Stimulated activated CD4-positive, alpha-beta T cell treated with anti-CD3 and anti-CD28 coated beads, Interleukin-15, amount 100 ng/mL, for 1 hour (primary cell): ENCODE measurements around the gene BPIFB3.

Source experiments
- DNase-seq, 2 donors: peaks; one replicate each; pipeline ENCODE4 v3.0.0-alpha.2; 2020; ENCODE audit warnings: low read depth in 1 of 2, low spot score in 1 of 2

BPIFB3 gene, protein sequence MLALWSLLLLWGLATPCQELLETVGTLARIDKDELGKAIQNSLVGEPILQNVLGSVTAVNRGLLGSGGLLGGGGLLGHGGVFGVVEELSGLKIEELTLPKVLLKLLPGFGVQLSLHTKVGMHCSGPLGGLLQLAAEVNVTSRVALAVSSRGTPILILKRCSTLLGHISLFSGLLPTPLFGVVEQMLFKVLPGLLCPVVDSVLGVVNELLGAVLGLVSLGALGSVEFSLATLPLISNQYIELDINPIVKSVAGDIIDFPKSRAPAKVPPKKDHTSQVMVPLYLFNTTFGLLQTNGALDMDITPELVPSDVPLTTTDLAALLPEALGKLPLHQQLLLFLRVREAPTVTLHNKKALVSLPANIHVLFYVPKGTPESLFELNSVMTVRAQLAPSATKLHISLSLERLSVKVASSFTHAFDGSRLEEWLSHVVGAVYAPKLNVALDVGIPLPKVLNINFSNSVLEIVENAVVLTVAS

DNA sequence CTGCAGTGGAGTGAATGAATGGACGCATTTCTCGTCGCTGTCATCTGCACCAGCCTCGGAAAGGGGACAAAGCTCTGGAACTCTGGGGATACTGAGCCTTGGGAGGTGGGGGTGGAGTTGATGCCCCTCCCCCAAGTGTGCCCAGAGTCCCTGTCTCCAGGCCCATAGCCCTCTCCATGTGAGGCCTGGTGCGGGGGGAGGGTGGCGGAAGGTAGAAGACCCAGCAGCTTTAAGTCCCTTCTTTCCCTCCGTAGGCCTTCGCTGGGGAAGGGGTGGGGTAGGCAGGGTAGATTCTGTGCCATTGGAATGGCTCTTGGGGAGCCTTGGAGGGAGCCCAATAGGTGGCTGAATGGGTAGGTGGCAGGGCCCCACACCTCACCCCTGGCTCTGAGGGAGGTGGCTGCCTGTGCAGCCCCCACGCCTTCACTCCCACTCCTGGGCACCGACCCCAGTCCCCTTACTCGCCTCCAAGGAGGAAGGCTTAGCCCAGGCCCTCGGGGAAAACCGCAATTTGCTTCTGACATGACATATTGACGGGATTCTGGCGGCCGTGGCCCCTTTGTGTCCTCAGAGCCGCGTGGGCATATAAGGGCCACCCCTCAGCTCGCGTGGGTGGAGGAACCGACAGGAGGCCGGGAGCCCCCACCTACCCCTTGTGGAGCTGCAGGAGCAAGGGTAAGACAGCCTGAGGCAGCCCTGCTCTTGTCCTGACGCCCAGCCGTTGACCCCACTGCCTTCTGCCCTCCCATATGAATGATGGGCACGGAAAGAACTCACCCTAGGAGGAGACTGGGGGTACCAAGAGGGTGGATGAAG is at the start of gene BPIFB3:
TSS of gene BPIFB3 (plus strand) at position 613 of the 816 bp plus-strand sequence. CDS start 1,533 bp downstream, outside the sequence.
- DNase-seq, result no peak

DNA sequence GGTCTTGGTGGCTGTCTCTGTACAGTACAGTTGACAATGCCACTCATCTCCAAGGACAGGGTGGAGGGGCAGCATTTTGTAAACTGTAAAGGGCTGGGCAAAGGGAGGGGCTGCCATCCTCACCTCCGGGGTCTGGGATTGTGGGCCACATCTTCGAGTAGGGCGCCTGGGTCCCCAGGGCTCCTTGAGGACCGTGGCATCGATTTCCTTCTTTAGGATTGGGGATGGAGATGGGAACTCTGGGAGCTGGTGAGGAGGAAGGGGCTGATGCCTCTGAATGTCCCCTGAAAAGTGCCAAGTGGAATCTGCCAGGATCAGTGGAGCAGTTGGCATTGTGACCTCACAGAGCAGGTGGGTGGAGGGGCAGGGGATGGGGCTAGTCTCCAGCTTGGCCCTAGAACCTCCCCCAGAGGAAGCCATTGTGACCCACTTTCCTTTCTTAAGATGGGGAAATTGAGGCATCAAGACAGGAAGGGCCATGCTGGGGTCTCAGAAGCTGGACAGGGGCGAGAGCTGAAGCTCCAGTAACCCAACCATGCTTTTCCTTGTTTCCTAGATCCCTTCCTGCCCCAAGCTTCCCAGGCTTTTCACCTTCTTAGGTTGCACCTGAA is 49.5 kb upstream of the BPIFB3 start, which contains the start of gene SUN5:
TSS of gene SUN5 (minus strand) at position 293 of the 611 bp plus-strand sequence. CDS start at position 200, 93 bp downstream.
- DNase-seq, result no peak

DNA sequence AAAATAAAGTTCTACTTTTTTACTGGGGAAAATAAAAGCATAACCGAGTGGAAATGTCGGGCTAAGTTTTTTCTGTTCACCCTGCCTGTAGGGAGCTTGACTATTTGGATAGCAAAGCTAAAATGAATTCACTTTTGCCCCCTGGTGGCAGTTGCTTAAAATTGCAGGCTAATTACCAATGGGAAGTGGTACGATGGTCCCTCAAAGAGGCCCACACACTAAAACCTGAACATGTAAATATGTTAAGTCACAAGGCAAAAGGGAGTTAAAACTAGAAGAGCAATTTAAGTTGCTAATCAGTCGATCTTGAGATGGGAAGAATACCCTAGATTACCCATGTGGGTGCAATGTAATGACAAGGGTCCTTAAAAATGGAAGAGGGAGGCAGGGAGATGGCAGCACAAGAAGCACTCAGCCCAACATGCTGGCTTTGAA is 48.6 kb upstream of the BPIFB3 start:
- no peak for DNase-seq

DNA sequence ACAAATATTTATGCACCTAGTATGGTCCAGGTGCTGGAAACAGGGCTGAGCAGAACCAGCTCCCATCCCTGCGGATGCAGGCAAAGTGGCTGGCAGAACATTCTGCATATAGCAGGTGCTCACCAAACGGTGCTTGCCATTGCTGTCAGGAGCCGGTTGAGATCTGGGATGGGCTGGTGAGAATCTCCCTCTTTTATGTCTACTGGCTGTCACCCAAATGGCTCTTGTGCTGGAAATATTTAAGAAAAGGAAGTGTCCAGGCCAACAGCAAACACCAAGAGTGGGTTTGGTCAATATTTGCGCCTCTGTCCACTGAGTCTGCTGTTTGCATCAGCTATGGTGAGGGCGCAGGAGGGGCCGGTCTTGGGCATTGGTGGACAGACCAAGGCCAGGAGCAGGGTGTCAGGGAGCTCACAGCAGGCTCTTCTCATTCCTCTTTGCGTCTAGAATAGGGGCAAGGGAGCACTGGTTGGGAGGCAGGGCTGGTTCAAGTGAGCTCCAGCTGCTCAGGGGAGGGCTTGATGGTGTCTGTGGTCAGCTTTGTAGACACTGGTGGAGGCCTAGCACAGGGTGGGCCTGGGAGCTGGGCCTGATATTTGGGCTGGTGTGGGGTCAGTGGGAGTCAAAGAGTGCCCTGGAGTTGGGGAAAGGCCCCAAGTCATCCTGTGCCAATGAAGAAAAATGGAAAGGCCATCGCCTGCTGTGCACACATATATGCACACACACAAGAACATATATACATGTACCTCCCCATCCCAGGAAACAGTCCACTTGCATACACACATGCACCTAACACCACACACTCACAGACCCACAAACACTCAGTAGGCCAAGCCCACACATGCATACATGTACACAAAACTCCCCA is 47.6 kb upstream of the BPIFB3 start:
- DNase-seq, result no peak

DNA sequence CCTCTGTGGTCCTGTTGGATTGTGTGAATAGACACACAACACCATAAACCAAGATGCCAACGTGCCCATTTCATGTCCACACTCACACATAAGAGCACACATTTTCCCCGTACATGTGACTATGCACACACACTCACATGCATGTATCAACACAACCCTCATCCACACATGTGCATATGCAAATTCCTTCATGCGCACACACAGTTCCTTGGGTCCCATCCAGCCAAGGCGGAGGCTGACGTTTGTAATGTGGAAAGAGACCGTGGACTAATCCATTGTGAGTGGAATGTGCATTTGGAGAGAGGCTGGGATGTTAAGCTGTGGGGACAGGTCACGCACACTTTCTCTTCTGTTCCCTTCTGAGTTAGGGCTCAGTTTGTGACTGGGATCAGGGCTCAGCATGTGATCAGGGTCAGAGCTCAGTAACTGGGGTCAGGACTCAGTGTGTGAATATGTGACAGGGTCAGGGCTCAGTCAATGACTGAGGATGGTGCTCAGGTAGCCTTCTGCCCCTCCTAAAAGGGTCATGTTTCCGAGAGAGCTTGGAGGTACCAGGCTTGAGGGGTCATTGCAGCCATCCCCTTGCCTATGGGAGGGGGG is 46.8 kb upstream of the BPIFB3 start:
- no peak for DNase-seq

DNA sequence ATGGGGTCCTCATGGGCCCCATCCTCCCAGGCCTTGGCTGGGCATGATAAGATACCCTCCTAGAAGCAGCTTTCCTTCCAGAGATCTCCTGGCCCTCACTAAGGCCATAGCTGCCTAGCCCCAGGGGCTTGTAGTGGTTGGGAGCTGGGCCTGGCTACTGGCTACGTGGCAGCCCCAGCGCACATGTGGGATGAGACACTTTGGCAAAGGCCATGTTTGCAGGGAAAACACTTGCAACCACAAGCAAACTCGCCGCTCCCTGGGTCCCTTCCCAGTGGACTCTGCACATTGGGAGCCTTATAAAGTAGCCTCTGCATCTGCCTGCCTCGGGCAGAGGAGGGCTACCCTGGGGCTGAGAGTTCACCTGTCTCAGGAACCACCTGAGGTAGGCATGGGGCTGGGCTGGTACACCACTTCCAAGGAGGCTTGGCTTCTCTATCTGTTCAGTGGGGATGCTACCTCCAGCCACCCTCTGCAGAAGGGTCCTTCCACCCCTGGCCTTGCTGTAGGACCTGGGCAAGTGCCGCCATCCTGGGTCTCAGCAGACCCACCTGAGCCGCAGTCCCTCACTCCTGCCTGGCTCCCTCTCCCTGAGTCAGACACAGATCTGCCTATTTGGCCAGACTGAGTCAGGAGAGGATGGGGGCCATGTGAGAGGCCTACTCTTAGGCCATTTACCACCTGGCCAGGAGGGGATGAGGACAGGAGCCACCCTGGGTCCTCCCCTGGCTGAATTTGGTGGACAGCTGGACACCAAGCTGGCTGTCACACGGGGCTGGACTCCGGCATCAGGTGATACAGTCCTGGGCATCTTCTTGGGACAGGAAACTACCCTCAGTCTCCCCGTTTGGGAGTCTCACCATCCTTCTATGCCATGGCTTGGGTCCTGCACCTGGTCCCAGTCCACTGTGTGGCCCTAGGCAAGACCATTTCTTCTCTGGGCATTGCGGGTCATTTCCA is 46.0 kb upstream of the BPIFB3 start, which contains the start of gene BPIFB2:
TSS of gene BPIFB2 (plus strand) at position 329 of the 960 bp plus-strand sequence. CDS start 871 bp downstream, outside the sequence.
- DNase-seq, result no peak

DNA sequence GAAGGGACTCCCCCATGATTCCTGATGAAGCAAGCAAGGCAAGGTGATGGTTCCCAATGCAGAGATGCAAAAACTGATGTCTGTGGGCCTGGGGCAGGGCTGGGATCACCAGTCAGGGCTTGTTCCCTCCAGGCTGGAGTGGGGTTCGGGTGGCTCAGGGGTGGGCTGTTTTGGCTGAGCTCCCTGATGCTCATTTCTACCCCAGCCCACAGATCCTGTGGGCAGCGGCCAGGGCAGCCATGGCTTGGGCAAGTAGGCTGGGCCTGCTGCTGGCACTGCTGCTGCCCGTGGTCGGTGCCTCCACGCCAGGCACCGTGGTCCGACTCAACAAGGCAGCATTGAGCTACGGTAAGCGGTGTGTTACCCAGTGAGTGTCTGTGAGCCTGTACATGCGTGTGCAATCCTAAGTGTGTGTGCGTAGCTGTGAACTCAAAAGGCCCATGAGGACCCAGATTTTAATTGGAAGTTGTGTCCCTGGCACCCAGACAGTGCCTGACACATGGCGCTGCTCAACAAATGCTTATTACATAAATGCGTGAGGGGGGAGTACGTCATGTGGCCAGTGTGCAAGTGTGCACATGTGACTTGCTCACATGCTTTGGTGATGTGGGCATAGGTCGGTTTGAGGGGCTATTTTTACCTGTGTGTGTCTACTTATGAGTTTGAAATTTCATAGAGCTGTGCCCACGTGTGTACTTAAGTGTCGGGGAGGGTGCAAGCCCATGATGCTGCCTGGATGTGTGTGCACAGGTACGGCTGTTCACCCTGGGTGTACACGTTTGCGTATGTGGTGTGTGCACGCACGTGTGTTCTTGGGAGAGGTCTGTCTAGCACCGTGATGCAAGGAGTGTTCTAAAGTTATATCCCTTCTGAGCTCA is 45.1 kb upstream of the BPIFB3 start:
- no peak for DNase-seq

DNA sequence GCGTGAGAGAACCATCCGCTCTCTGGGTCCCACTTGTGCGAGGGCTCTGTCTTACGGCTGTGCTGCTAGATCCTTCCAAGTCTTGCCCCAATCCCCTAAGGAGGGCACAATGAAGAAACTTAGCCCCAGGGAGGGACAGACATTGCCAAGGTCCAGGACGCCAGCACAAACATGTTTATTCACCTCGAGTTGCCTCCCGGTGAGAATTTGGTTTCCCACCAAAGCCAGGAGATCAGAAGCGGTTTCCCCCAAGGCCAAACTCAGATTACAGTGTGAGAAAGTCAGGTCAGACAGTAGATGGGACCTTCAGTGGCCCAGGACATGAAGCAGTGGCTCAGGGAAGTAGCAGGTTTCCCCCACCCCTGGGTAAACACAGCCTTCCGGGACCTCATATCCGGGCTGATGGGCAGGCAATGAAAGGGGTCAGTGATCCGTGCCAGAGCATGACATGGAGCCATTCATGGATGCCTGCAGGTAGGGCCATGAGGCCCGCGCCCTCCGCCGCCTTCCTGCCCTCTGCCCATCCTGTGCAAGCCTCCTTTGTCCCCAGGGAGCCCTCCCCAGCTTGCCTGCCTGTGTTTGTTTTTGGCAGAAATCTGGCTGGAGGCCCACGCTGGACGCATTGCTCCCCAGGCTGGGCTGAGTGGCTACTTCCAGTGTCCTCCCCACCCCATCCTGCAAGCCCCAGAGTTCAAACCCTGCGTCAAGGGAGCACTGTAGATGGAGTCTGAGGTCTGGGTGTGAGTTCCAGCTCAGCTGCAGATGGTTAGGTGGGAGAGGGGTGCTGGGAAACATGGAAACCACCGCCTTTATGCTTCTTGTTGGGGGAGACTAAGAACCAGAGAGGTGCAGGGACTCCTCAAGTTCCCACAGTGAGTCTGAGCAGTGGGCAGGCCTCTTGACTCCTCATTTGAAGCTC is 44.2 kb upstream of the BPIFB3 start:
- no peak for DNase-seq

DNA sequence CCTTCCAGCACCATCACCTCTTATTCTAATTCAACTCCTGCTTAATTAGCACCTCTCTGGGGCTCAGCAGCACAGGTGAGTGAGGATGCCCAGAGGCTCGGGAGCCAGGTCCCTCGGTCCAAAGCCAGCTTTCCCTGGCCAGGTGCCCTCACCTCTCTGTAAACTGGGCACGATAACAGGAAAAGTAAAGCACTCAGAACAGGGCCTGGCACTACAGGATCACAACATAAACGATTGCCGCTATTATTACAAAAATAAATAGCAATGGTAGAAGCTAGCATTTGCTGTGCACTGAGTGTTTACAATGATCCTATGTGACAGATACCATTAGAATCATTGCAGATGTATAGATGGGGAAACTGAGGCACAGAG is 43.6 kb upstream of the BPIFB3 start:
- no peak for DNase-seq

DNA sequence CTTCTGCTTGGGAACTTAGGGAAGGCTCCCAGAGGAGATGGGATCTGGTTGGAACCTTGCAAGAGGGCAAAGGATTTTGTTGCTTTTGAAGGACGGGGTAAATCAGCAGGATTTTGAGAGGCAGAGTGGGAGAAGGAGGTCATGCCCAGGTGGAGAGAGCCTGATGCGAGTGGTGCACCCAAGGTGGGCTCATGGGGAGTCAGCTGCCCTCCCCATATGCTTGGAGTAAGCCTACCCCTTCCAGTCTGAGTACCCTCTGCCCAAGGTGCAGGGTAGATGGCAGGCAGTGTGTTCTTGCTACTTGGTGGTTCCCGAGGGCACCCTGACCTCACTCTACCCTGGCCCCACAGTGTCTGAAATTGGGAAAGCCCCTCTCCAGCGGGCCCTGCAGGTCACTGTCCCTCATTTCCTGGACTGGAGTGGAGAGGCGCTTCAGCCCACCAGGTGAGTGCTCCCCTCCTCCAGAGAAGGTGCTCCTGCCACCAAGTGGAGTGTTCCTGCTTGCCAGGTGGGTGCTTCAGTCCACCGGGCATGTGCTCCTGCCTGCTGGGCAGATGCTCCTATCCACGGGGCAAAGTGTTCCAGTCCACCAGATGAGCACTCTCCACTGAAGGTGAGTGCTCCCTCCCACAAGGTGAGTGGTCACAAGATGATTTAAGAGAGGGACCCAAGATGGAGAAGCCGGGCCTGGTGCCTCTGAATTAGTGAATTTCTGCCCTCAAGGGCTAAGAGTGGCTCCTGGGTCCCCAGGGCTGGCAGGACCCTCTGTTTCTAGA is 42.8 kb upstream of the BPIFB3 start:
- DNase-seq, result no peak

DNA sequence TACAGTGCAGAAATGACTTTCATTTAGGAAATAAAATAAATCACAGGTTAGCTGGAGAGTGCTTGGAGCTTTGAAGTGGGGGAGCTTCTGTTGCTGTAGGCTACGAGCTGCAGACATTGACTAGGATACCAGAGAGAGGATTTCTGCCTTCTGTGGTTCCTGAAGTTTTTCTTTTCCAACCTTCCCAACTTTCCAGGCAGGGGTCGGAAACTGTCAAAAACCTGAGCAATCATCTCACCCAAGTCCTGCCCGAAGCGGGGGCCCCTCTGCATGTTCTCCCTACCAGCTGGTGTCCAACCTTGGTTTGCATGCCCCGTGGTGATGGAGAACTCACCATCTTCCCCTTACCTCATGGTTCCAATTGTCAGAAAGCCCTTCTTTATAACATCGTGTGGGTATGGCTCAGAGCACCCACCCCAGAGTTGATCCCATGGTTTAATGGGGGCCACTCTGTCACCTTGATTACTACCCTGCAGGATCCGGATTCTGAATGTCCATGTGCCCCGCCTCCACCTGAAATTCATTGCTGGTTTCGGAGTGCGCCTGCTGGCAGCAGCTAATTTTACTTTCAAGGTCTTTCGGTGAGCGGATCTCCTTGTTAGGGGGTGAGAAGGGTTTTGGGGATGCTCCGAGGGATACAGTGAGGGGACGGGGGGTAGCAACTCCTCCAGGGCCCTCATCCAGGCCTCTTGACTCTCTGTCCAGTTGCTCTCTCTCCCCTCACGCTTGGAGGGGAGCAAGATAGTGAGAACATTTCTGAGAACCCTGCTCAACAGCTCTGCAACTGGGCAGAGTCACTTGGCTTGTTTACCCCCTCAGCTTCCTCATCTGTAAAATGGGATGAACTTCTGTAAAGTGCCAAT is 41.1 kb upstream of the BPIFB3 start:
- DNase-seq, result no peak

DNA sequence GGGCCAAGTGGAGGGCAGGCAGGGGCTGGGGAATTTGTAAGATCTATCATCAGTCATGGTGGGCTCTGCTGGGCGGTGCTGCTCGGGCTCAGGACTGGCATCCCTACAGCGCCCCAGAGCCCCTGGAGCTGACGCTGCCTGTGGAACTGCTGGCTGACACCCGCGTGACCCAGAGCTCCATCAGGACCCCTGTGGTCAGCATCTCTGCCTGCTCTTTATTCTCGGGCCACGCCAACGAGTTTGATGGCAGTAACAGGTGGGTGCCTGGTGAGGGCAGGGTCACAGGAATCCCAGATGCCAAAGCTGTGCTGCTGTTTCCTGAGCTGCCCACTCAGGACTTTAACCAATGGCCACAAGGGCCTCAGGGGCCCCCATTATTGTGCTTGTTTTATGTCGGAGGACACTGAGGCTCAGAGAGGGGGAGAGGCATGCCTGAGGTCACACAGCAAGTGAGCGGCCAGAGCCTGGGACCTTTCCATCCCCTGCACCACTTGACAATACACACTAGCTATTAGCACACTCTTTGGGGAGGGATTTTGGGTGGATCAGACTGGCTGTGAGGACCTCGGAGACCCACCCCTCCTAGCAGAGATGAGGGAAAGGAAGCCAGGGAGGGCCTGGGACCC is 39.9 kb upstream of the BPIFB3 start:
- no peak for DNase-seq

DNA sequence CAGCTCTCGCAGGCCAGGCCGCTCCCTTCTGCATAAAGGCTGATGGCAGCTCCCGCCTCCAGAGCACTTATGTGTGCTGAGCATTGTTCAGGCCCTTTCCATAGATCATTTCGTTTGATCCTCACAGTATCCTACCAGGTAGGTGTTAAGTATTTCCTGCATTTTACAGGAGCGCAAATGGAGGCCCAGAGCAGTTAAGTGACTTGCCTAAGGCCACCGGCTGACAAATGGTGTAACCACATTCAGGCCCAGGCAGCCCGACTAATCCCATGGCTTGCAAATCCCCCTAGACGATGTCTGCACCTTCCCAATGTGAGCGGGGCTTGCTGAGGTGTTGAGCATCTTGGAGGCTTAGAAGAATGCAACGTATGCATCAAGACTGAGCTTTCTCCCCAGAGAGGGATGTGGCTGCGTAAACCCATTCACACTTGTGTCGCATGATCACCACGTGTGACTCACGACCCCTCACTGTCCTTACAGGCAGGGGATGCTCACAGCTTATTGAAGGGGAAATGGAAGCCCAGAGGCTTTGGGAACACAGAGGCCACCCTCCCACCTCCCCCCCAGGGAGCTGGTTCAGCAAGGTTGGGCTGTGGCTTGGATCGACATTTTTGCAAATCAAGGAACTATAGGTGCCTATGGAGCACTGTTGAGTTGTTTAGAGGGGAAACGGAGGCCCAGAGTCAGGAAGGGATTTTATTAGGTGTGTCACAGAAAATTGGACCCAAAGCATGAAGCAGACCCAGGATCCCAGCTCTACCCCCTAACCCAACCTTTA is 39.2 kb upstream of the BPIFB3 start:
- DNase-seq, result no peak

DNA sequence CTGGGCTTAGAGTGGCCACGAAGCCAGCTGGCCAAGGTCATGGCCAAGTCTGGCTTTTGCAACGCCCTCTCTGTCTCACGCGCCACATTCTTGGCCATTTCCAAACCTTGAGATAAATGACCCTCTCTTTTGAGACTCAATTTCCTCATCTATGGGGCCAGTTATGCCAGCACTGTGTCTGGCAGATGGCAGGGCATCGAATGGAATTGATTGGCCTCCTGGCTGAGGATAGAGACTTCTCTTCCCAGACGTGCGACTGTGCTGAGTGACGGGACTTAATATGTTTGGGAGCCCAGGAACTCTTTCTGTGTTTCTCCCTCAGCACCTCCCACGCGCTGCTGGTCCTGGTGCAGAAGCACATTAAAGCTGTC is 38.6 kb upstream of the BPIFB3 start:
- no peak for DNase-seq
